Stimulated activated CD4-positive, alpha-beta T cell treated with anti-CD3 and anti-CD28 coated beads, TNF-alpha, amount 100 ng/mL, for 48 hours (primary cell): Measurements from ENCODE around the gene CCDC3.
"Not testable (repeated sequence)": the region's sequence is repeated elsewhere in the genome, so short reads cannot be mapped to it uniquely, and the experiment has no call there.

Experiments used
- DNase-seq, 3 donors: peaks; one replicate each; pipeline ENCODE4 v3.0.0-alpha.2; 2020; ENCODE audit warnings: low read depth in 3 of 3

The CCDC3 gene

GRCh38 chr10:12888470-12888869, 113.0 kb downstream of the CCDC3 start:
- DNase-seq = no peak

DNA sequence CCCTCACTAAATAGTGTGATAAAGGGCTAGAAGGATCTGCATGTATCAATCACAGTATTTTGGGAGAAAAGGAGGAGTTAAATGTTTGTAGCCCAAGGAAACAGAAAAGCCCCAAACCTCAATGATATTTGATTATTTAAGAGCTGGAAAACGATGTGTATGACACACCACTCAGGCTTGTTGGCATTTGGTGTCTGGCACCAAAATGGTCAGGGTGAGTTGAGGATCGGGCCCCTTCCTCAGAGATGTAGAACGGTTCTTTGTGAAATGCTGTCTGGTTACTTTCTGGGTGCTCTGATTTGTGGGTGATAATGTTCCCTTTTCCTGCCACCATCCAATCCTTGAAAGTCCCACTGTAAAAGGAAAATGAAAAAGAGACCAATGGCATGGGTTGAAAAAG, 113.7 kb downstream of the CCDC3 start:
- no peak for DNase-seq

DNA sequence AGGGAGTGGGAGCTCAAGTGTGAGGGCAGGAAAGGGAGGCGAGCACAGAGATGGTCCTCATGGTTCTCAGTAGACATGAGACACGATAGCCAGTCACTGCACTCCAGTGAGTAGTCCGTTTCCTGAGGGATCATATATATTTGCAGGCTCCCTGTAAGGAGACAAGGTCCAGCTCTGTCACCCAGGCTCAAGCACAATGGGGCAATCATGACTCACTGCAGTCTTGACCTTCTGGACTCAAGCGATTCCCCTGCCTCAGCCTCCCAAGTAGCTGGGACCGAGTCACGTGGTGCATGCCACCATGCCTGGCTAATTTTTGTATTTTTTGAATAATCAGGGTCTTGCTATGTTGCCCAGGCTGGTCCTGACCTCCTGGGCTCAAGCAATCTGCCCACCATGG, 116.7 kb downstream of the CCDC3 start:
- no peak for DNase-seq

- no peak for DNase-seq
Observed at GRCh38 chr10:12880423-12880822, 121.1 kb downstream of the CCDC3 start.

DNA sequence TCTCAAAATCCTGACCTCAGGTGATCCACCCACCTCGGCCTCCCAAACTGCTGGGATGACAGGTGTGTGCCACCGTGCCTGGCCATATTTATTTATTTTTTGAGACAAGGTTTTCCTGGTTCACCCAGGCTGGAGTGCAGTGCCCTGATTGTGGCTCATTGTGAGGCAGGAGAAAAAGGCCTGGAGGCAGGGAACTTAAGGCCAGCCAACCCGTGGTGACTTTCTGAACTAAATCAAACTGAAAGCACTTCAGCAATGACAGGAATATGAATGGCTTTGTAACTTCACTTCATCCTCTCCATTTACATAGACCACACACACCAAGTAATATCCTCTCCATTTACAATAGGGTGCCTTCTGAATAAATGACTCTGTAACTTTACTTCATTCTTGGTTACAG, 124.4 kb downstream of the CCDC3 start:
- no peak for DNase-seq

GRCh38 chr10:12876266-12876665, 125.2 kb downstream of the CCDC3 start:
- no peak for DNase-seq

DNA sequence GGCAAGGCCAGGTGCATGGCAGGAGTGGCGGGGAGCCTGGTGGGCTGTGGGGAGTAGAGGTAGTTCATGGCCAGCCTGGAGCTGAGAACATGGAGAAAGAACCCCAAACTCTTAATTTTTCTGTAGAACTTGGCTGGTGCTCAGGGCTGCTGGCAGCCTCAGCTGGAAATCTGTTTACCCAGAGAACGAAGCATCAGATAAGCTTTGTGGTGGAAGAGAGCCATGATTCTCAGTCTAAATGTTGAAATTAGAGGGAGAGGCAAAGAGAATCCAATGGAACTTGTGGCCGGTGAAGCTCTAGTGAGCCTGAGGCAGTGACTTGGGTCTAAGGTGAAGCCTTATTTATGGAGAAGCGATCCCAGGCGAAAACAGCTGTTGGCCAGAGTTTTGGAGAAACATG, 126.4 kb downstream of the CCDC3 start:
- no peak for DNase-seq

DNA sequence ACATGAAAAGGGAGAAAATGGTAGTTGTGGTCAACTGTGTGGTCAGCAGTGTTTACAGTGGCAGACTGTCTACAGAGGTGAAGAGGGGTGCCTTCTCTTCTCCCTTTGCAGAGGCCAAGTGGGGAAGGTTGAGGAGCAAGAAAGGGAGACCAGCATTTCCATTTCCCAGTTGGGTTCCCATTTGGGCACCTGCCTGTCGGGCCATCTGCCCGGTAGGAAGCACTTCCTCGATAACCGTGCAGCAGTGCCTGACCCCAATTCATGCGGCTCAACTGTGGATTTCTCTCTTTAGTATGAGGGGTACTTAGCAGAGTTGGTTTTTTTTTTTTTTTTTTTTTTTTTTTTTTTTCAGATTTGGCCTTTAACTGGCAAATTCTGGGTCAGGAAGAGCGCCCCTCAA, 127.0 kb downstream of the CCDC3 start:
- DNase-seq = no peak

- DNase-seq = no peak
Observed at GRCh38 chr10:12873172-12873571, 128.3 kb downstream of the CCDC3 start.

DNA sequence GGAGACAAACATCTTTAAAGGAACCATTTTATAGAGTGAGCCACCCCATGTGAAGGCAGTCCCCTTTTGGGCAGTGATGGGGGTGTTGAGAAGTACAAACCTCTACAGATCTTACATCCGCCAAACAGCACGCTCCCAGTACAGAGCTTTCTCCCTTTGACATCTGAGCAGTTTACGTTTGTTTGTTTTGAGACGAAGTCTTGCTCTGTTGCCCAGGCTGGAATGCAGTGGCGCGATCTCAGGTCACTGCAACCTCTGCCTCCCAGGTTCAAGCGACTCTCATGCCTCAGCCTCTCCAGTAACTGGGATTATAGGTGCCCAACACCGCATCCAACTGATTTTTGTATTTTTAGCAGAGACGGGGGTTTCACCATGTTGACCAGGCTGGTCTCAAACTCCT, 128.9 kb downstream of the CCDC3 start:
- no peak for DNase-seq

DNA sequence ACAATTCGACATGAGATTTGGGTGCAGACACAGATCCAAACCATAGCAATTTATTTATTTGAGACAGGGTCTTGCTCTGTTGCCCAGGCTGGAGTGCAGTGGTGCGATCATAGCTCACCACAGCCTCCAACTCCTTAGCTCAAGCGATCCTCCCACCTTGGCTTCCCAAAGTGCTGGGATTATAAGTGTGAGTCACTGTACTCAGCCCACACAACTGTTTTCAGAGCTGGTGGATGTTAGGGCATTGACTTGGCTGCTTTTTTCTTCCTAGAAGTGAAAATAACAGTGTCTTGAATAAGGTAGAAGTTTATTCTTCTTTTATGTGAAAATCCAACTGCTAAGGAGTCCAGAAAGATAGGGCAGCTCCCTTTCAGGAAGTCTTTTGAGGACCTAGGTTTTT, 132.1 kb downstream of the CCDC3 start:
- DNase-seq = no peak

DNA sequence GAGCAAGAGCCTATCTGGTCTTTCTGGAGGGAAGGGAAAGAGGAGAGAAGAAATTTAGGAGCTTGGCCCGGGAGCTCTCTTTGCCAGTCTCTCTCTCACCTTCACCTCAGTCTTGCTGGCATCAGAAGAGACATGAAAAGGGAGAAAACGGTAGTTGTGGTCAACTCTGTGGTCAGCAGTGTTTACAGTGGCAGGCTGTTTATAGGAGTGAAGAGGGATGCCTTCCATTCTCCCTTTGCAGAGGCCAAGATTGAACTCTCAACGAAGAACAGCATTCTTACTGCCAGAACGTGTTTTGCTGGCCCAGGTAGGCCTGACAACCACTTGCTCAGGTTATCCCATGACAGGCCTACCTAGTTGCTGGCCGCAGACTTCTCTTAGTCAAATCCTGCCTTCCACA, 133.3 kb downstream of the CCDC3 start:
- DNase-seq = no peak

GRCh38 chr10:12865515-12865914, 136.0 kb downstream of the CCDC3 start:
- not testable (repeated sequence) for DNase-seq

GRCh38 chr10:12862459-12862858, 139.1 kb downstream of the CCDC3 start:
- no peak for DNase-seq

DNA sequence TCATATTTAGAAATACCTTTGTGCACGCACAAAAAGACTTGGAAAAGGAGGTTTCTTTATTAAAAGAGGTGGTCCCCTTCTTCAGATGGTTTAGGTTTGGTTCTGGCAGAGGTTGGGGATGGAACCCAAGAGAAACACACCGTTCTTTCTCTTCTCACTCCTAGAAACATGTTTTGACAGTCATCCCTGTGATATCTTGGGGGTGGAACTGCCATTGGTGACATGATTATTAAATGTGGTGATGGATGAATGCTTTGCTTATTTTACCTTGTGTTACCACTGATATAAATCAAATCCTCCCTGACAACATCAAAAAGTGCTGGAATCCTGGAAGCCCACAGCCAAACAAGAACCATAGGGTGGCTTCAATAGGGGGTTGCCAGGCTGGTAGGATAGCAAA, 146.5 kb downstream of the CCDC3 start:
- no peak for DNase-seq

GRCh38 chr10:12852687-12853086, 148.8 kb downstream of the CCDC3 start:
- no peak for DNase-seq

DNA sequence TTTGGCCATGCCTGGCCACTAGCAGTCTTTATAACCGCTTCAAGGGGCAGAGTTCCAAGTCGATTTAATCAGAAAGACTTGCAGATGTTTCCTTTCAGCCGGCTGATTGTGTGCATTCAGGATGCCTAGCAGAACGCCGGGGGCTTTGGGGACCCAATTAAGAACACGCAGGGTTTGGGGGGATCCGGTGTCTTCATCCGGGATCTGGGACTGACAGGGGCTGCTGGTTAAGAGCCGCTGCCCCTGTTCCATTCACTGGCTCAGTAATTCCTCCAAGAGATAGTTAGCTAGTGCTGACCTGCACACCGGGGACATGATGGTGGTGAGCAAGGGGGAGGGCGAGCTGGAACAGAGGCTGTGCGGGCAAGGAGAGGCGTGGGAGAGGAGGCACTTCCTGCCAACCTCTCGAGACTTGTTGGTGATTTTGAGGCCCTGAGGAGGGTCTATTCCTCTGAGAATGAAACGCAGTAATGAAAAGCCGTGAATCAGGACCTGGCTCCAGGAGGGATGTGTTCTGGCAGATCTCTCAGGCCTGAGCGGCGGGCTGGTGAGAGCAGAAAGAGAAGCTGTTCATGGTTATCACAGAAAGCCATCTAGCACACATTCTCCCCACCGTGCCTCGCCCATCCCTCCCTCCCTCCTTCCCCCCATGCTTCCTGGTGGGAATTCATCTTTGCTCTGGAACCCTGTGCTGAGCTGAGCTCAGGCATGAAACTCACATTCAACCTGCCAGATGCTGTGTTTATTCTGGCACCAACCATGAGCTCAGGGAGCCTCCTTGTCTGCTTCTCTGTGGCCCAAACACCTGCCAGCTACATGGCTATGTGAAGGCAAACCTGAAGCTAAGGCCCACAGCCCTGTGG, 152.0 kb downstream of the CCDC3 start:
- DNase-seq = no peak

DNA sequence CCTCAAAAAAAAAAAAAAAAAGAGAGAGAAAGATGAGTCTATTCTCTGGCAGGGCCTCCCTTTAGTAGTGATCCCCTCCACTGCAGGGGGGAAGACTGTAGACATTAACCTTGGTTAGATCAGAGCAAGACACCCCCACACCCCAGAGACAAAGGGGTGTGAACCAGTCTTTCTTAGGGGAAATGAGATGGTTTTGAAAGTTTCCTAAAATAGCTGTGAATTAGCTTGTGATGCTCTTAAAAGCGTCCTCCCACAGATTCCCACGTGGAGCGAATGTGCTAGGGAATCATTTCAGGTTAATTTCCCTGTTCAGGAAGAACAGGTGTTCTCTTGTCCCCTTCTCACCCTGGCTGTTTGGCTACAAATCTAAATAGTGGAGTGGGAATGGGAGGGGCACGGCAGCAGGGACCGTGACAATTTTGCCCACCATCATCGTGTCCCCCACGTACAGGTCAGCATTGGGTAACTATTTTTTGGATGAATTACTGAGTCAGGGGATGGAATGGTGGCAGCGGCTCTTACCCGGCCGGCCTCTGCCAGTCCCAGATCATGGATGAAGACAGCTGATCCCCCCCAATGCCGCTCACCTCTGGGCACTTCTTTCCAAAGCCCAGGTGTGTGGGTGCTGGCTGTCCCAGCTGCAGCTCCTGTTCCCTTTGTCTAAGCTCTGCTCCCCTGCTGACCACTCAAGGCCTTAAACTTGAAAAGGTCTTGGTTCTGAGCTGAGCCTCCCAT, 152.9 kb downstream of the CCDC3 start:
- no peak for DNase-seq

DNA sequence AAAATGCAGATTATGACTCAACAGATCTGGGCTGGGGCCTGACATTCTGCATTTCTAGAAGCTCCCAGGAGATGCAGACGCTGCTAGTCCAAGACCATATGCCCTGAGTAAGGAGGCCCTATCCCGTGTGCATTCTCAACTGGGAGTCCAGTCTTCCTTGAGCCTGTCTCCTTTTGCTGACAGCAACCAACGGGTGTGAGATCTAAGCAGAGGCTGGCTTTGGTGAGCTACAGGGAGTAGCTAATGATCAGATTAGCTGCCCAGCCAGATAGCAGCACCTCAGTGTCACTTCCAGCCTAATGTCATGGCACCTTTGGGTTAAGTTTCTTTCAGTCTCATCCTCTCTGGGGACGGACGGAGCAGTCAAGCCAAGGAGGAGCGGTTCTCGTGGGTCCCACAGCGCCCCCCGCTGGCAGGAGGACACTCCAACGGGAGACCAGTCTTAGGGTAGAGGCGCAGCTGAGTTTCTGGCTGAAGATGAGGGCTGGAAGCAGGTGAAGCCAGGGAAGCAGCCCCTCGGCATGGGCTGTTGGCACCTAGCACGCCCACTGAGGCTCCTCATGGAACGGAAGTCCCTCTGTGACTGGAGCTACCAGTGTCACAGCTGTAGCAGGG, 154.0 kb downstream of the CCDC3 start:
- peak in 2 of 3 donors; percentile 32 to 46 for DNase-seq

GRCh38 chr10:12846718-12847117, 154.8 kb downstream of the CCDC3 start:
- DNase-seq = no peak
